HK-2 (cell line): ENCODE results near the gene SECISBP2.
A peak's percentile ranks its signal among the peaks of the same experiment; 100 is the strongest.
"Not testable (repeated sequence)": the region's sequence is repeated elsewhere in the genome, so short reads cannot be mapped to it uniquely, and the experiment has no call there.

Experiments
- DNase-seq: peaks from one replicate; pipeline ENCODE4 v3.0.0-alpha.2; 2018; ENCODE audit not compliant: unreplicated experiment

Gene SECISBP2

GRCh38 chr9:89318123-89319014 lies at the start of gene SECISBP2:
TSS of gene SECISBP2 (plus strand) at chr9:89318500. CDS start at chr9:89318577, 77 bp downstream.
- DNase-seq = peak; percentile 96

- DNase-seq = no peak
Measured at GRCh38 chr9:89273528-89274279, 44.6 kb upstream of the SECISBP2 start.

GRCh38 chr9:89274838-89275237 lies 43.5 kb upstream of the SECISBP2 start:
- DNase-seq = peak; percentile 56

- DNase-seq = not testable (repeated sequence)
Measured at GRCh38 chr9:89276040-89276439, 42.3 kb upstream of the SECISBP2 start.

GRCh38 chr9:89277043-89277442 lies 41.3 kb upstream of the SECISBP2 start:
- no peak for DNase-seq

GRCh38 chr9:89277454-89277853 lies 40.8 kb upstream of the SECISBP2 start:
- no peak for DNase-seq

- DNase-seq = peak; percentile 28
Measured at GRCh38 chr9:89278551-89278950, 39.7 kb upstream of the SECISBP2 start.

GRCh38 chr9:89278997-89279739 lies 39.1 kb upstream of the SECISBP2 start:
- DNase-seq = no peak

- no peak for DNase-seq
Measured at GRCh38 chr9:89281106-89281505, 37.2 kb upstream of the SECISBP2 start.

- DNase-seq = not testable (repeated sequence)
Measured at GRCh38 chr9:89282248-89282968, 35.9 kb upstream of the SECISBP2 start.

GRCh38 chr9:89284076-89284475 lies 34.2 kb upstream of the SECISBP2 start:
- DNase-seq = no peak

- no peak for DNase-seq
Measured at GRCh38 chr9:89291741-89292140, 26.6 kb upstream of the SECISBP2 start.

- no peak for DNase-seq
Measured at GRCh38 chr9:89293014-89293413, 25.3 kb upstream of the SECISBP2 start.

GRCh38 chr9:89295400-89295799 lies 22.9 kb upstream of the SECISBP2 start:
- DNase-seq = no peak

- DNase-seq = not testable (repeated sequence)
Measured at GRCh38 chr9:89301996-89302395, 16.3 kb upstream of the SECISBP2 start.

GRCh38 chr9:89304020-89304833 lies 14.1 kb upstream of the SECISBP2 start:
- DNase-seq = no peak

GRCh38 chr9:89304834-89305188 lies 13.5 kb upstream of the SECISBP2 start:
- DNase-seq = no peak

GRCh38 chr9:89305868-89306267 lies 12.4 kb upstream of the SECISBP2 start:
- DNase-seq = no peak

- DNase-seq = no peak
Measured at GRCh38 chr9:89309166-89309565, 9.1 kb upstream of the SECISBP2 start.

GRCh38 chr9:89309608-89310474 lies 8.5 kb upstream of the SECISBP2 start:
- DNase-seq = peak; percentile 33
